BE2C (cell line): ENCODE results near the gene TRIM50.
A peak's percentile ranks its signal among the peaks of the same experiment; 100 is the strongest.
"Not testable (repeated sequence)": the region's sequence is repeated elsewhere in the genome, so short reads cannot be mapped to it uniquely, and the experiment has no call there.

Source experiments
- DNase-seq: peaks from one replicate; pipeline ENCODE4 v3.0.0-alpha.2; 2020
- H3K27me3 ChIP-seq: fragments of 250-450 bp; sonication (Bioruptor Pico); 2 replicates; pipeline ENCODE4 v1.5.1; 2020; ENCODE audit warnings: mild to moderate bottlenecking
- H3K36me3 ChIP-seq: fragments of 250-450 bp; sonication (Bioruptor Pico); 2 replicates; pipeline ENCODE4 v1.5.1; 2020; ENCODE audit warnings: mild to moderate bottlenecking
- H3K4me1 ChIP-seq: fragments of 250-450 bp; sonication (Bioruptor Pico); 2 replicates; pipeline ENCODE4 v1.5.1; 2020
- H3K4me3 ChIP-seq: 2 replicates; pipeline ENCODE4 v1.5.1; 2011; ENCODE audit warnings: low read depth, low read length
- H3K9me3 ChIP-seq: fragments of 250-450 bp; sonication (Bioruptor Pico); 2 replicates; pipeline ENCODE4 v1.5.1; 2020
- CTCF ChIP-seq: IDR thresholded peaks from 2 replicates; pipeline ENCODE4 v1.5.1; 2012; ENCODE audit warnings: mild to moderate bottlenecking, low read depth, low read length

The TRIM50 gene

GRCh38 chr7:73329861-73330581 lies 2.1 kb upstream of the TRIM50 start:
- DNase-seq, result no peak
- Histone ChIP-seq H3K27me3 (no peaks in the 10 kb centered on the region), H3K36me3 (no peaks in the 10 kb centered on the region), H3K4me3 (no peak overlapping the region), H3K4me1 (no peaks in the 10 kb centered on the region), H3K9me3 (no peaks in the 10 kb centered on the region)
- no peak for TF ChIP-seq CTCF

GRCh38 chr7:73328696-73329095 lies 814 bp upstream of the TRIM50 start:
- Histone ChIP-seq H3K4me1 (no peaks in the 10 kb centered on the region), H3K4me3 (no peak overlapping the region), H3K9me3 (no peaks in the 10 kb centered on the region), H3K27me3 (no peaks in the 10 kb centered on the region), H3K36me3 (no peaks in the 10 kb centered on the region)
- no peak for DNase-seq
- no peak for TF ChIP-seq CTCF

GRCh38 chr7:73327449-73327848 lies 433 bp downstream of the TRIM50 start:
- not testable (repeated sequence) for H3K4me3 ChIP-seq, H3K4me1 ChIP-seq, H3K9me3 ChIP-seq, H3K27me3 ChIP-seq, DNase-seq, H3K36me3 ChIP-seq

- not testable (repeated sequence) for H3K27me3 ChIP-seq, DNase-seq, H3K4me3 ChIP-seq, H3K36me3 ChIP-seq, H3K9me3 ChIP-seq, H3K4me1 ChIP-seq
These were observed 2.5 kb downstream of the TRIM50 start for GRCh38 chr7:73325424-73325823.

GRCh38 chr7:73324081-73324845 lies 3.6 kb downstream of the TRIM50 start:
- H3K27me3 ChIP-seq, H3K9me3 ChIP-seq, H3K36me3 ChIP-seq, H3K4me1 ChIP-seq: not testable (repeated sequence)
- TF ChIP-seq CTCF, result peak; percentile 68
- peak; percentile 73 for DNase-seq
- peak overlapping the region; percentile 37 for H3K4me3 ChIP-seq

- H3K4me3 ChIP-seq, result peak overlapping the region; percentile 37
- H3K4me1 ChIP-seq, H3K36me3 ChIP-seq, H3K9me3 ChIP-seq, DNase-seq, H3K27me3 ChIP-seq: not testable (repeated sequence)
These were observed 4.3 kb downstream of the TRIM50 start for GRCh38 chr7:73323434-73324080.

- not testable (repeated sequence) for H3K27me3 ChIP-seq, H3K4me3 ChIP-seq, H3K36me3 ChIP-seq, H3K4me1 ChIP-seq, DNase-seq, H3K9me3 ChIP-seq
These were observed 7.9 kb downstream of the TRIM50 start for GRCh38 chr7:73320009-73320408.

- not testable (repeated sequence) for H3K9me3 ChIP-seq, H3K4me1 ChIP-seq, H3K4me3 ChIP-seq, H3K27me3 ChIP-seq, H3K36me3 ChIP-seq
- DNase-seq, result peak; percentile 26
These were observed 8.3 kb downstream of the TRIM50 start for GRCh38 chr7:73319541-73319940.

GRCh38 chr7:73318656-73319204 lies 9.2 kb downstream of the TRIM50 start:
- H3K9me3 ChIP-seq, H3K27me3 ChIP-seq, H3K36me3 ChIP-seq, DNase-seq, H3K4me1 ChIP-seq, H3K4me3 ChIP-seq: not testable (repeated sequence)
